T-cell (primary cell): ENCODE measurements around the gene BPIFB6. TPM values are rescaled to one million over a fixed set of nuclear protein-coding genes. Genes with fewer than 3 reads are reported as not detected.

ENCODE experiments used
- ATAC-seq, 4 experiments: fragments of 200-7000 bp in 3 of 4; fragments of 150-1000 bp in 1 of 4; cut with Tn5 transposase; replicated peaks in 1 of 4; 1 replicate in 3 of 4; 2 replicates in 1 of 4; pipeline ENCODE4 v1.10.0; 2021; ENCODE audit warnings: moderate library complexity in 3 of 4, mild to moderate bottlenecking in 2 of 4, moderate number of reproducible peaks in 1 of 4
- CTCF ChIA-PET, 2 donors: fragments of 300-600 bp; sonication (Branson Sonifier 250); formaldehyde crosslinking; loops; one replicate each; lab custom pipeline; 2022; ENCODE audit warnings: antibody characterized with exemption in 2 of 2; lab: Charles Lee
- POLR2A ChIA-PET, 2 donors: fragments of 300-600 bp; sonication (Branson Sonifier 250); formaldehyde crosslinking; loops; one replicate each; lab custom pipeline; 2022; ENCODE audit warnings: antibody characterized with exemption in 2 of 2; lab: Charles Lee
- DNase-seq, 35 experiments: peaks; one replicate each; pipeline versions ENCODE4 v3.0.0 to v3.0.0-alpha.2; 2013 to 2023
- H3K27ac ChIP-seq: one replicate; pipeline ENCODE4 v1.5.1; 2013; ENCODE audit warnings: low read length
- H3K27me3 ChIP-seq, 2 experiments: replicated peaks in 1 of 2; 1 replicate in 1 of 2; 2 replicates in 1 of 2; pipeline versions ENCODE4 v1.6.1 to v1.7.0; 2013; ENCODE audit warnings: low read length in 1 of 2, mixed read lengths in 1 of 2; ENCODE audit not compliant: control insufficient read depth in 2 of 2, insufficient read depth in 2 of 2; ENCODE audit errors: extremely low read depth in 1 of 2
- H3K36me3 ChIP-seq, 2 donors: 1 replicate in 1 of 2; 2 replicates in 1 of 2; pipeline versions ENCODE4 v1.6.1 to v1.7.0; 2013; ENCODE audit warnings: low read length in 1 of 2; ENCODE audit not compliant: control insufficient read depth in 2 of 2, insufficient read depth in 1 of 2; ENCODE audit errors: extremely low read depth in 1 of 2
- H3K4me1 ChIP-seq, 2 experiments: 1 replicate in 1 of 2; 2 replicates in 1 of 2; pipeline versions ENCODE4 v1.6.1 to v1.7.0; 2013; ENCODE audit warnings: low read length in 2 of 2, mixed read lengths in 1 of 2; ENCODE audit not compliant: insufficient read depth in 2 of 2, control insufficient read depth in 1 of 2; ENCODE audit errors: extremely low read depth in 1 of 2
- H3K4me3 ChIP-seq, 2 donors: 1 replicate in 1 of 2; 2 replicates in 1 of 2; pipeline versions ENCODE4 v1.5.1 to v1.7.0; 2013; ENCODE audit warnings: mild to moderate bottlenecking in 2 of 2, low read length in 1 of 2, moderate library complexity in 1 of 2; ENCODE audit not compliant: control insufficient read depth in 1 of 2; ENCODE audit errors: extremely low read depth in 1 of 2
- H3K9me3 ChIP-seq: 2 replicates; pipeline ENCODE4 v1.7.0; 2013
- H3K27ac Mint-ChIP-seq, 2 donors: one replicate each; pipeline ENCODE4 v1.8.0; 2020 to 2021; ENCODE audit warnings: mild to moderate bottlenecking in 2 of 2, mixed read lengths in 2 of 2
- H3K27me3 Mint-ChIP-seq, 2 donors: one replicate each; pipeline ENCODE4 v1.8.0; 2021 to 2022; ENCODE audit warnings: mixed read lengths in 2 of 2
- H3K36me3 Mint-ChIP-seq: one replicate; pipeline ENCODE4 v1.8.0; 2021; ENCODE audit warnings: mixed read lengths
- H3K4me1 Mint-ChIP-seq, 3 donors: one replicate each; pipeline ENCODE4 v1.8.0; 2020 to 2022; ENCODE audit warnings: mixed read lengths in 3 of 3, mild to moderate bottlenecking in 1 of 3
- H3K4me3 Mint-ChIP-seq, 3 donors: one replicate each; pipeline ENCODE4 v1.8.0; 2020 to 2022; ENCODE audit warnings: mild to moderate bottlenecking in 3 of 3, mixed read lengths in 3 of 3, moderate library complexity in 3 of 3
- H3K9me3 Mint-ChIP-seq, 3 donors: one replicate each; pipeline ENCODE4 v1.8.0; 2020 to 2022; ENCODE audit warnings: mixed read lengths in 3 of 3
- WGBS: methylation state at CpG from one replicate; pipeline ENCODE4 v1.1.5; 2013; ENCODE audit warnings: missing lambda C conversion rate; ENCODE audit not compliant: insufficient coverage; 5-methylcytosine and 5-hydroxymethylcytosine counted together
- total RNA-seq, 35 experiments: library from RNA in 6 of 35; stranded (reverse) in 6 of 35; fragments of 120-200 nt in 1 of 35; gene quantifications; one replicate each; pipeline versions ENCODE4 v1.2.1 to v1.2.4 and lab custom pipeline; 2013 to 2026

The BPIFB6 gene
- total RNA-seq, 5 donors from 2014 or later (not counting 1 experiment from before 2014, with no cell fraction given) = not detected

DNA sequence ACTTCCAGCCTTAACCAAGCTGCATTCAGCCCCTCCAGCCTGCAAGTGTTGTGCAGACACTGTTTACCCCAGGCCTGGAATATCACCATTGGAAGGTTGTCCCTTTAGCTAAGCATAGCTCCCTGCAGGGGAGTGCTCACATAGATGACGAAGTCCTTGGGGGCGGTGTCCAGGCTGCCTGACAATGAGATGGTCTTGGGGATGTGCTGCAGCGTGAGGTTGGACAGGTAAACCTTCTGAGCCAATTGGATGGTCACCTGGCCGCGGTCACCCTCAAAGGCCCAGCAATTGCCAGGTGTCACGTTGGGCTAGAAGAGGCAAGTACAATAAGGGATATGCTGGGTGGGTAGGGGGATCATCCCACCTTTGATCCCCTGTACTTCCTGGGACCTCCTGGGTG, 45.9 kb upstream of the BPIFB6 start:
- no peak for DNase-seq
- no peak overlapping the region for H3K4me3 ChIP-seq
- 83% methylated on average over 3 of the region's 6 CpGs for WGBS
- no peak overlapping the region for H3K27ac ChIP-seq
- no peaks in the 10 kb centered on the region for H3K27me3 Mint-ChIP-seq
- peaks cover 8 to 31% (median 15%) of the 10 kb centered on the region in 3 donors for H3K4me1 Mint-ChIP-seq
- peaks cover 0 to 2% of the 10 kb centered on the region in 2 experiments for H3K27me3 ChIP-seq
- no peak overlapping the region for H3K4me3 Mint-ChIP-seq
- ATAC-seq = no peak
- peaks cover 0 to 3% of the 10 kb centered on the region in 2 experiments for H3K4me1 ChIP-seq
- no peak overlapping the region for H3K27ac Mint-ChIP-seq
- POLR2A ChIA-PET = no interaction called here
- CTCF ChIA-PET = no interaction called here
- no peaks in the 10 kb centered on the region for H3K9me3 Mint-ChIP-seq
- no peaks in the 10 kb centered on the region for H3K9me3 ChIP-seq
- H3K36me3 ChIP-seq = no peaks in the 10 kb centered on the region
- no peaks in the 10 kb centered on the region for H3K36me3 Mint-ChIP-seq

DNA sequence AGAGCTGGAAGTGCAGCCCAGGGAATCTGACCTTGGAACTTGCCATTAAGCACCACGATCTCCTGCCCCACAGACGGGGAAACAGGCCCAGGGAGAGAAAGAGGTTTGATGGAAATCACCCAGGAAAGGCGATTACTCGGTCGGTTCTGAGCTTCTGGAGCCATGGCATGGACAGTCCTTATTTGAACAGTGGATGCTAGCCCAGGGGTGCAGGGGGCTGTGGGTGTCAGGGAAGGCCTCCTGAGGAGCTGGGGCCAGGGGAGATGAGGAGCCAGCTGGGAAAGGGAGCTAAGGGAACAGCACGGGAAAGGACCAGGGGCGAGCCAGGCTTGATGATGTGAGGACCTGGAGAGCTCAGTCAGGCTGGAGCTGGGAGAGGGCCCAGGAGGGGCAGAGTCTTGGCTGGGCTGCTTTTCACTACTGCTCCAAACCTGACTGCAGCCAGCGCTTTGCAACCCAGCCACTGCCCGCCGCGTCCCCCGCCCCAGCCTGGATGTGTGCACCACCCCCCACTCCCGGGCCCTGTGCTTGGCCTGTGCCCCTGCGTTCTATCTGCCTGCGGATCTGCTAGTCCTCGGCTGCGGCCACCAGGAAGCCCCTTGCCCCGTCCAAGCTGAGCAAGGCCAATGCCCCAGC, 45.0 kb upstream of the BPIFB6 start:
- no peak for ATAC-seq
- ChIA-PET POLR2A (no interaction called here), CTCF (no interaction called here)
- Mint-ChIP-seq H3K9me3 (no peaks in the 10 kb centered on the region), H3K27me3 (no peaks in the 10 kb centered on the region), H3K4me1 (peaks cover 15 to 39% (median 19%) of the 10 kb centered on the region in 3 donors), H3K36me3 (no peaks in the 10 kb centered on the region), H3K4me3 (no peak overlapping the region), H3K27ac (no peak overlapping the region)
- peaks cover 0 to 2% of the 10 kb centered on the region in 2 experiments for H3K27me3 ChIP-seq
- H3K4me3 ChIP-seq = no peak overlapping the region
- no peak overlapping the region for H3K27ac ChIP-seq
- H3K4me1 ChIP-seq = peaks cover 5 to 8% of the 10 kb centered on the region in 2 experiments
- no peaks in the 10 kb centered on the region for H3K9me3 ChIP-seq
- no peak for DNase-seq
- WGBS = 97% methylated on average over 17 of the region's 18 CpGs
- H3K36me3 ChIP-seq = no peaks in the 10 kb centered on the region

GRCh38 chr20:32987044-32987825, 44.2 kb upstream of the BPIFB6 start:
- H3K4me1 Mint-ChIP-seq = peaks cover 23 to 47% (median 23%) of the 10 kb centered on the region in 3 donors
- H3K36me3 Mint-ChIP-seq = no peaks in the 10 kb centered on the region
- ChIA-PET POLR2A (no interaction called here), CTCF (no interaction called here)
- no peak overlapping the region for H3K27ac Mint-ChIP-seq
- Histone ChIP-seq H3K27me3 (peaks cover 0 to 2% of the 10 kb centered on the region in 2 experiments), H3K9me3 (no peaks in the 10 kb centered on the region), H3K4me3 (no peak overlapping the region), H3K36me3 (no peaks in the 10 kb centered on the region), H3K27ac (no peak overlapping the region), H3K4me1 (peaks cover 13 to 16% of the 10 kb centered on the region in 2 experiments)
- ATAC-seq (no peak), DNase-seq (no peak)
- H3K4me3 Mint-ChIP-seq = no peak overlapping the region
- no peaks in the 10 kb centered on the region for H3K9me3 Mint-ChIP-seq
- WGBS = 95% methylated on average over 3 of the region's 11 CpGs
- H3K27me3 Mint-ChIP-seq = no peaks in the 10 kb centered on the region

GRCh38 chr20:32988008-32988407, 43.4 kb upstream of the BPIFB6 start:
- H3K4me1 ChIP-seq = peaks cover 13 to 20% of the 10 kb centered on the region in 2 experiments
- H3K9me3 ChIP-seq = no peaks in the 10 kb centered on the region
- ChIA-PET POLR2A (no interaction called here), CTCF (no interaction called here)
- no peaks in the 10 kb centered on the region for H3K36me3 ChIP-seq
- DNase-seq (no peak), ATAC-seq (no peak)
- Mint-ChIP-seq H3K4me3 (no peak overlapping the region), H3K4me1 (peaks cover 28 to 52% (median 28%) of the 10 kb centered on the region in 3 donors), H3K36me3 (no peaks in the 10 kb centered on the region), H3K9me3 (no peaks in the 10 kb centered on the region), H3K27me3 (no peaks in the 10 kb centered on the region), H3K27ac (no peak overlapping the region)
- H3K27me3 ChIP-seq = peaks cover 0 to 2% of the 10 kb centered on the region in 2 experiments
- 73% methylated on average over 11 of the region's 16 CpGs for WGBS
- H3K27ac ChIP-seq = no peak overlapping the region
- H3K4me3 ChIP-seq = no peak overlapping the region

- Histone ChIP-seq H3K4me3 (no peak overlapping the region), H3K9me3 (no peaks in the 10 kb centered on the region), H3K27ac (no peak overlapping the region), H3K36me3 (no peaks in the 10 kb centered on the region), H3K27me3 (peaks cover 0 to 2% of the 10 kb centered on the region in 2 experiments), H3K4me1 (peaks cover 19 to 36% of the 10 kb centered on the region in 2 experiments)
- peaks cover 37 to 54% (median 38%) of the 10 kb centered on the region in 3 donors for H3K4me1 Mint-ChIP-seq
- no peaks in the 10 kb centered on the region for H3K27me3 Mint-ChIP-seq
- H3K36me3 Mint-ChIP-seq = no peaks in the 10 kb centered on the region
- peaks cover 0 to 1% (median 0%) of the 10 kb centered on the region in 3 donors for H3K9me3 Mint-ChIP-seq
- no peak overlapping the region for H3K27ac Mint-ChIP-seq
- no peak for ATAC-seq
- DNase-seq = no peak
- 89% methylated on average over 13 of the region's 14 CpGs for WGBS
- ChIA-PET CTCF (no interaction called here), POLR2A (no interaction called here)
- H3K4me3 Mint-ChIP-seq = no peak overlapping the region
Measured at GRCh38 chr20:32989507-32990283, 41.8 kb upstream of the BPIFB6 start.

DNA sequence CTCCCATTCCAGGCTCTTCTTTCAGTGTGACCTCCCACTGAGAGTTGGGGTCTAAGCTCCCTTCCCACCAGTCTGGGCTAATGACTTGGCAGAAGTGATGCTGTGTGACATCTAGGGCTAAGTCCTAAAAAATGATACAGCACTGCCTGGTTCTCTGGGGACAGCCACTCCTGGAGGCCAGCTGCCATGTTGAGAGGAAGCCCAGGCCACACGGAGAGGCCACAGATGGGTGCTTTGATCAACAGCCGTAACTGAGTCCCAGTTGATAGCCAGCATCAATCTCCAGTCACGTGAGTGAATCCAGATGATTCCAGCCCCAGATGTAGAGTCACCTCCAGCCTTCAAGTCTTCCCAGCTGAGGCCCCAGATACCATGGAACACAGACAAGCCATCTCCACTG, 41.0 kb upstream of the BPIFB6 start:
- Mint-ChIP-seq H3K9me3 (peaks cover 0 to 9% (median 4%) of the 10 kb centered on the region in 3 donors), H3K27me3 (no peaks in the 10 kb centered on the region), H3K4me3 (no peak overlapping the region), H3K36me3 (no peaks in the 10 kb centered on the region), H3K27ac (no peak overlapping the region), H3K4me1 (peaks cover 37 to 53% (median 38%) of the 10 kb centered on the region in 3 donors)
- ChIA-PET CTCF (no interaction called here), POLR2A (no interaction called here)
- H3K4me3 ChIP-seq = no peak overlapping the region
- WGBS = 85% methylated on average over 3 of the region's 3 CpGs
- no peaks in the 10 kb centered on the region for H3K9me3 ChIP-seq
- DNase-seq = no peak
- peaks cover 0 to 2% of the 10 kb centered on the region in 2 experiments for H3K27me3 ChIP-seq
- no peak overlapping the region for H3K27ac ChIP-seq
- no peak for ATAC-seq
- no peaks in the 10 kb centered on the region for H3K36me3 ChIP-seq
- peaks cover 19 to 36% of the 10 kb centered on the region in 2 experiments for H3K4me1 ChIP-seq
